ENCODE data around the gene SPRTN.
A peak's percentile ranks its signal among the peaks of the same experiment; 100 is the strongest.

SPRTN gene

GRCh38 chr1:231359113-231359512 lies 21.0 kb downstream of the SPRTN start:
- peak; percentile 97 for DNase-seq (ENCODE audit: low read depth)
- TF ChIP-seq, protein P1, sequence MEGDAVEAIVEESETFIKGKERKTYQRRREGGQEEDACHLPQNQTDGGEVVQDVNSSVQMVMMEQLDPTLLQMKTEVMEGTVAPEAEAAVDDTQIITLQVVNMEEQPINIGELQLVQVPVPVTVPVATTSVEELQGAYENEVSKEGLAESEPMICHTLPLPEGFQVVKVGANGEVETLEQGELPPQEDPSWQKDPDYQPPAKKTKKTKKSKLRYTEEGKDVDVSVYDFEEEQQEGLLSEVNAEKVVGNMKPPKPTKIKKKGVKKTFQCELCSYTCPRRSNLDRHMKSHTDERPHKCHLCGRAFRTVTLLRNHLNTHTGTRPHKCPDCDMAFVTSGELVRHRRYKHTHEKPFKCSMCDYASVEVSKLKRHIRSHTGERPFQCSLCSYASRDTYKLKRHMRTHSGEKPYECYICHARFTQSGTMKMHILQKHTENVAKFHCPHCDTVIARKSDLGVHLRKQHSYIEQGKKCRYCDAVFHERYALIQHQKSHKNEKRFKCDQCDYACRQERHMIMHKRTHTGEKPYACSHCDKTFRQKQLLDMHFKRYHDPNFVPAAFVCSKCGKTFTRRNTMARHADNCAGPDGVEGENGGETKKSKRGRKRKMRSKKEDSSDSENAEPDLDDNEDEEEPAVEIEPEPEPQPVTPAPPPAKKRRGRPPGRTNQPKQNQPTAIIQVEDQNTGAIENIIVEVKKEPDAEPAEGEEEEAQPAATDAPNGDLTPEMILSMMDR (conservative IDR thresholded peaks at IDR 0.05; ENCODE audit: low read depth, low read length), result no peak
- no peak overlapping the region for H3K4me3 ChIP-seq (ENCODE audit: low read depth, low read length)

GRCh38 chr1:231362325-231362724 lies 24.2 kb downstream of the SPRTN start:
- DNase-seq (ENCODE audit: low read depth), result no peak
- no peak overlapping the region for H3K4me3 ChIP-seq (ENCODE audit: low read depth, low read length)
- TF ChIP-seq, protein P1 (conservative IDR thresholded peaks at IDR 0.05; ENCODE audit: low read depth, low read length), result no peak

- H3K4me3 ChIP-seq (ENCODE audit: low read depth, low read length), result no peak overlapping the region
- TF ChIP-seq, protein P1 (conservative IDR thresholded peaks at IDR 0.05; ENCODE audit: low read depth, low read length), result no peak
- no peak for DNase-seq (ENCODE audit: low read depth)
These were observed 25.5 kb downstream of the SPRTN start for GRCh38 chr1:231363624-231364023.

- DNase-seq (ENCODE audit: low read depth), result no peak
- TF ChIP-seq, protein P1 (conservative IDR thresholded peaks at IDR 0.05; ENCODE audit: low read depth, low read length), result no peak
- H3K4me3 ChIP-seq (ENCODE audit: low read depth, low read length), result no peak overlapping the region
These were observed 26.1 kb downstream of the SPRTN start for GRCh38 chr1:231364192-231364591.

- DNase-seq (ENCODE audit: low read depth), result no peak
- no peak overlapping the region for H3K4me3 ChIP-seq (ENCODE audit: low read depth, low read length)
- TF ChIP-seq, protein P1 (conservative IDR thresholded peaks at IDR 0.05; ENCODE audit: low read depth, low read length), result peak; percentile 4
These were observed 31.2 kb downstream of the SPRTN start for GRCh38 chr1:231369282-231369681.

- no peak overlapping the region for H3K4me3 ChIP-seq (ENCODE audit: low read depth, low read length)
- TF ChIP-seq, protein P1 (conservative IDR thresholded peaks at IDR 0.05; ENCODE audit: low read depth, low read length), result no peak
- peak; percentile 56 for DNase-seq (ENCODE audit: low read depth)
These were observed 34.4 kb downstream of the SPRTN start for GRCh38 chr1:231372501-231372900.

DNA sequence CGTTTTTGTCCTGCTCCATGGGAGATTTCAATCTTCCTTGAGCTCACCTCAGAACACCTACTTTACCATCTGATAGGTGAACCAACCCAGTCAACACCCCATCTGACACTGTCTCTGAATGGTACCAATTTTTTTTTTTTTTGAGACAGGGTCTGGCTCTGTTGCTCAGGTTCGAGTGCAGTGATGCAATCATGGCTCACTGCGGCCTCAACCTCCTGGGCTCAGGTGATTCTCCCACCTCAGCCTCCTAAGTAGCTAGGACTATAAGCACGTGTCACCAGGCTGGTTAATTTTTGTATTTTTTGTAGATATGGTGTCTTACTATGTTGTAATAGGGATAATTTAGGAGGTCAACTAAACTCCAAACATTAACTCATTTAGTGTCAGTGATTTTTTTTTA lies 36.3 kb downstream of the SPRTN start:
- no peak overlapping the region for H3K4me3 ChIP-seq (ENCODE audit: low read depth, low read length)
- TF ChIP-seq, protein P1 (conservative IDR thresholded peaks at IDR 0.05; ENCODE audit: low read depth, low read length), result no peak
- DNase-seq (ENCODE audit: low read depth), result no peak

Measured in choroid plexus epithelial cell (primary cell).